NCI-H1105 treated with DMSO at 0.1 percent for 48 hours (cell line): ENCODE data around the gene CAPN7.

ENCODE experiments used
- DNase-seq: peaks from one replicate; lab custom pipeline; 2025; lab: John Stamatoyannopoulos, UW

CAPN7 gene

GRCh38 chr3:15298504-15298903, 92.5 kb downstream of the CAPN7 start:
- DNase-seq: no peak

GRCh38 chr3:15299036-15299435, 93.0 kb downstream of the CAPN7 start:
- DNase-seq: no peak

DNA sequence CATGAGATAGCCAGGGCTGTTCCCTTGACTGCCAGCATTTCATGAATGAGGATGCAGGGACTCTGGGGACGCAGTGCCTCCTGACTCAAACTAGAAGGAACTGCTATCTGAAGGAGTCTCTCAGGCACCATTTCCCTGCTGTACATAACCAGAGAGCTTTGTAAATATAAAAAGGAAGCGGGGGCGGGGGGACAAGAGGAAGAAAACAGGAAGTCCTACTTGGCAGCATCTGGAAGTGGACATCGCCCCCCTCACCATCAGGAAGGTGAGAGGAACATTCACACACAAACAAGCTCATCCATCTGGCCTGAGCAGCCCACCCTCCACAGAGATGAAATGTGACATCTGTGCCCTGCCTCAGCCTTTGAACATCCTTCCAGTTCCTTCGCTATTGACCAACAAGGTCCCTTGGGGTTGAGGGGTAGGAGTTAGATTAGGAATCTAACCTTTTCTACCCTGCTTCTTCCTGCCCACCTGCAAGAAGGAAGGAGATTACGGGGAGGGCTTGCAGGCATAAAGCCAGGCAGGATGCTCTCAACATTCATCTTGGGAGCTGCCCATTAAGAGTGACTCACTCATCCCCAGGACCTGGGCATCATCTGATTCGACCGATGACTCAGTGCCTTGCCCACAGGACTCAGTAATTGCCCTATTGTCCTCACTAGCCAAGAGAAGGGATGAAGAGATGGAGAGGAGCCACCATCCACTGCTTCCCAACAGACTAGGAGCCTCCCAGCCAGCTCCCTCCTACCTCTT, 94.5 kb downstream of the CAPN7 start:
- no peak for DNase-seq

- DNase-seq: no peak
Measured at GRCh38 chr3:15301761-15302160, 95.7 kb downstream of the CAPN7 start.
